CD4-positive, alpha-beta T cell treated with Interleukin-12 subunit alpha and Interleukin-12 subunit beta, for 1 hour (primary cell): Measurements from ENCODE around the gene STAMBP.
"Not testable (repeated sequence)": the region's sequence is repeated elsewhere in the genome, so short reads cannot be mapped to it uniquely, and the experiment has no call there.

ENCODE experiments used
- DNase-seq: peaks from one replicate; pipeline ENCODE4 v3.0.0-alpha.2; 2020

STAMBP gene

GRCh38 chr2:73888388-73888787 lies 59.6 kb downstream of the STAMBP start:
- DNase-seq: no peak

DNA sequence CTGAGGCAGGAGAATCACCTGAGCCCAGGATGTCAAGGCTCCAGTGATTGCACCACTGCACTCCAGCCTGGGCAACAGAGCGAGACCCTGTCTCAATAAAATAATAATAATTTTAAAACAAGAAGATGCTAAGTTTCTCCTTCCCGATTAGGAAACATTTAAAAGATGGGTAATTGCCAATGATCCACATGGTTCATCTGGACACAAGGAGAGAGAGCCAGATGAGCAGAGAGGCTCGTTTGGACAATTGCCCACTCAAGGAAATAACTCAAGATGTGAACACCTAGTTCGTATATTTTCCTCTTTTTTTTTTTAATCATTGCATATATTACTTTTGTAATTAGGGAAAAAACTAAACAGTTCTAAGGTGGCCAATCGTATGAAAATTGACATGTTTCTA lies 60.4 kb downstream of the STAMBP start:
- no peak for DNase-seq

GRCh38 chr2:73890301-73891092 lies 61.7 kb downstream of the STAMBP start:
- no peak for DNase-seq

GRCh38 chr2:73891276-73891901 lies 62.6 kb downstream of the STAMBP start:
- no peak for DNase-seq

- DNase-seq: no peak
Measured at GRCh38 chr2:73892631-73893329, 64.0 kb downstream of the STAMBP start, which contains the start of gene ACTG2. TSS of gene ACTG2 (plus strand) at chr2:73893008. CDS start at chr2:73901312, 8,304 bp downstream.

- DNase-seq: no peak
Measured at GRCh38 chr2:73893764-73894474, 65.2 kb downstream of the STAMBP start.

GRCh38 chr2:73894475-73894850 lies 65.7 kb downstream of the STAMBP start:
- no peak for DNase-seq

- DNase-seq: no peak
Measured at GRCh38 chr2:73894877-73895276, 66.1 kb downstream of the STAMBP start.

DNA sequence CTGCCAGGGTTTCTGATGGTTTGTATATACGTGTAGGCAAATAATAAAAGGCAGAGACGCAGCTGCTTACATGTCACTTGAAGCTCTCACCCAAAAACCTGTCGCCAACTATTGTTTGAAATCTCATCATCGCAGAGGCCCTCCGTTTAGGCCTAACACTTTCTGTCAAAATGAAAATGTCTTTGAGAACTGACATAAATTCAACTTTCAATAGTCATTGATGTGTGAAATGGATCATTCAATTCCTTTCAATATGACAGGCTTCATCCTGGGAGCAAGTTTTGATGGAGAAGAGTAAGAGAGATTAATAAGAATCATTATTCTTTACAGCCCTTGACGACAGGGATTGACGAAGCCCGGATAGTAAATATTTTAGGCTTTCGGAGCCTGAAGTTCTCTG lies 66.7 kb downstream of the STAMBP start:
- no peak for DNase-seq

DNA sequence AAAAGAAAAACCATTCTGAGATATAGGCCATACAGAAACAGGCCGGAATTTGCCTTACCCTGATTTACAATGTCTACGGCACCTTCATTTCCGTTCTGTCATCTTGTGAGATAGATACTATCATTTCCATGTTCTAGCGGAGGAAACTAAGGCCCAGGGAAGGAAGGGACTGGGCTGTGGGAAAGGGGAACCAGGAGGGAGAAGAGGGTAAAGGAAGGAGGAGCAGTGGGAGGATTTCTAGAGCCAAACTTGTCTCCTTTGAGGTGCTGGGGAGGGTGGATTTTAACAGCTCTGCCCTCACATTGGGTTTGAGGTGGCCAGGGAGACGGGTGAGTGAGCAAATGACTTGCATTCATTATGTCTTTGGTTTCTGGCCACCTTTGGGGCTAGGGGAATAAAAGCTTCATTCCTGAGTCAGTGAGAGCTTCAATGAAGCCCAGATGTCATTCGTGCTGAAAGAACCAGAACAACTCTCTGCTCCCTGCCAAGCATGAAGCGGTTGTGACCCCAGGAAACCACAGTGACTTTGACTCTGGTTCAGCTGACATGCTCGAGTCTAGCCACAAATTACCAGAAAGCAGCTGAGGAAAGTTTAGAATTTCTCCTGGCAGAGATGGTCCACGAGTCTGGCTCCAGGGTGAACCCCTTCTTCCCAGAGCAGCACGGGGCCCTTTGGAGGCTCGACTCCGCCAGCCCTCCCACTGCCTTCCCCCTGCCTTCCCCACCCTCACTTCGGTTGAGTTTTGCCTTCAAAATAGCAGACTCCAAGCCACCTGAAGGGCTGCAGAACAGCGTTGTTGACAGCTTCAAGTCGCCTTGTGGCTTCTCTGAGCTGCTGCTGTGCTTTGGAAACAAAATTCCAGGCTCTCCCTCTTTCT lies 67.8 kb downstream of the STAMBP start:
- peak; percentile 21 for DNase-seq

DNA sequence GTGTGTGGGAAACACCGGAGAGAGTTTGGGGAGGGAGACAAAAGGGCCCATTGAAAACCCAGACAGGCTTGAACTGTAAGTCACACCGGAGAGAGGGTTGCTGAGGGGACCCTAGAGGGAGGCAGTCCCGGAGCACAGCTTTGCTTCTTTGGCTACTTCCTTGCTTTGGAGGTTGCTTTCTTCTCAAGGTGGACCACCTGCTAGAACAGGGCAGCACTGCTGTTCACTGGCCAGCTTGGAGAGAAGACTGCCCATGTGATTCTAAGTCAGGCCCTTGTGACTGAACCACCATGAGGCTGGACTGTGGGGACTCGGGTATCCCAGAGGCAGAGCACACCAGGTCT lies 68.5 kb downstream of the STAMBP start:
- DNase-seq: no peak

DNA sequence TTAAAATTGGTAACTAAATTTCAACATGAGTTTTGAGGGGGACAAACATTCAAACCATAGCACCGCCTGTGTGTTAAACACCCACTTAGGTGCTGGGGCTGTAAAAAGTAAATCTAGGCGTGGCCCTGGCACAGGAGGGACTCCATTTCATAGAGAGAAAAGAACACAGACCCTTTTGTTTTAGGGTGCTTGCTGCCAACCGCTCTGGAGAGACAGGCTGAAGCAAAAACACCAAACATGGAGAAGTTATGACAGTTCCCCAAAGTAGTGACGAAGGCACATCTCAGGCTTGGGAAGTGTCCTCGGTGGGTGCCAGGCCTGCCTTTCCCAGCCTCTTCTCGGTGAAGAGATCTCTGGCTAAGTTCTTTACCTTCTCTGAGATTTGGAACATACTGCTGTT lies 69.2 kb downstream of the STAMBP start:
- DNase-seq: no peak

DNA sequence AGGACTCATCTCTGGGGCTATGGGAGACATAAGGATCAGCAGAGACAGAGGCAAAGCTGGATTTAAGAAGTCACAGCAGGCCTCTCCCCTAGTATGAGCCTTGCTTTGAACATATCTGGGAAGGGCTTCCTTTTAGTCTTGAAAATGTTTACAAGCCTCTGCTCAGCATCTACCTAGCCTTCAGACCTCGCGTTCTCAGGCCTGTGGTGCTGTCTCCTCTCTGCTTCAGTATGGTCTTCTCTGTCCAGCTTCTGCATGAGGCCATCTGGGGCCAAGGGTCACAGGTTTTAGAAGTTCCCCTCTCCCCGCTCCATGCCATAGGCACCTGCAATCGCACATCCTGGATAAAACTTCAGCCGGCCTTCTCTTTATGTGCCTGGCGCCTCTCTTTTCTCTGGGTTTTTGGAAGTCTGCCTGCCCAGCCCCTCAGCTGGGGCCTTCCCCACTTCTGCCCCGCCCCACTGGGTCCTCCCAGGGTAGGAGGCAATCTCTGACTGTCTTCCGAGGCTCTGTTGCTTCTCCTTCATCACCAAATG lies 71.1 kb downstream of the STAMBP start:
- DNase-seq: no peak

- DNase-seq: no peak
Measured at GRCh38 chr2:73901143-73901542, 72.4 kb downstream of the STAMBP start.

DNA sequence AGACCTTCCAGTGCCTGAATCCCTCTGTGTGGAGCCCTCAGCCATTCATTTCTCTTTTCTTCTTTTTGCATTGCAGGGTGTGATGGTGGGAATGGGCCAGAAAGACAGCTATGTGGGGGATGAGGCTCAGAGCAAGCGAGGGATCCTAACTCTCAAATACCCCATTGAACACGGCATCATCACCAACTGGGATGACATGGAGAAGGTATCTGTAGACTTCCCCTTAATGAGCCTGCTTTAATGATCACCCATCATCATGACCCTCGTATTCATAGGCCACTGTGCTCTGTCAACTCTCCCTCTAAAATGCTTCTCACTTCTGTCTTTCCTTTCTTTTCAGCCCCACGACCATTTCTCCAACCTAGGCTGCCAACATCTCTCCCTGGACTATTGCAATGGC lies 73.5 kb downstream of the STAMBP start:
- DNase-seq: no peak

GRCh38 chr2:73903313-73903712 lies 74.6 kb downstream of the STAMBP start:
- DNase-seq: no peak

DNA sequence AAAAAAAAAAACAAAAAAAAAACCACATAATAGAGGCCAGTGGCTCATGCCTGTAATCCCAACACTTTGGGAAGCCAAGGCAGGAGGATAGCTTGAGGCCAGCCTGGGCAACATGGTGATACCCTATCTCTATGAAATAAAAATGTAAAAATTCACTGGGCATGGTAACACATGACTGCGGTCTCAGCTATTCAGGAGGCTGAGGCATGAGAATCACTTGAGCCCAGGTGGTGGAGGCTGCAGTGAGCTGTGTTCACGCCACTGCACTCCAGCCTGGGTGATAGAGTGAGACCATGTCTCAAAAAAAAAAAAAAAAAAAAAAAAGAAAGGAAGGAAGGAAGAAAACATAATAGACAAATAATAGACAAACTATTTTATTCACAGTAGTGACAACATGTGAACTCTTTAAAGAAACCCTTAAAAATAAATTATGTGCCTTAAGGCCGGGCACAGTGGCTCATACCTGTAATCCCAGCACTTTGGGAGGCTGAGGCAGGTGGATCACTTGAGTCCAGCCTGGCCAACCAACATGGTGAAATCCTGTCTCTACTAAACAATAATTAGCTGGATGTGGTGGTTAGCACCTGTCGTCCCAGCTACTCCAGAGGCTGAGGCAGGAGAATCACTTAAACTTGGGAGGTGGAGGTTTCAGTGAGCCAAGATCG lies 75.3 kb downstream of the STAMBP start:
- DNase-seq: not testable (repeated sequence)

- DNase-seq: no peak
Measured at GRCh38 chr2:73904952-73905351, 76.2 kb downstream of the STAMBP start.

DNA sequence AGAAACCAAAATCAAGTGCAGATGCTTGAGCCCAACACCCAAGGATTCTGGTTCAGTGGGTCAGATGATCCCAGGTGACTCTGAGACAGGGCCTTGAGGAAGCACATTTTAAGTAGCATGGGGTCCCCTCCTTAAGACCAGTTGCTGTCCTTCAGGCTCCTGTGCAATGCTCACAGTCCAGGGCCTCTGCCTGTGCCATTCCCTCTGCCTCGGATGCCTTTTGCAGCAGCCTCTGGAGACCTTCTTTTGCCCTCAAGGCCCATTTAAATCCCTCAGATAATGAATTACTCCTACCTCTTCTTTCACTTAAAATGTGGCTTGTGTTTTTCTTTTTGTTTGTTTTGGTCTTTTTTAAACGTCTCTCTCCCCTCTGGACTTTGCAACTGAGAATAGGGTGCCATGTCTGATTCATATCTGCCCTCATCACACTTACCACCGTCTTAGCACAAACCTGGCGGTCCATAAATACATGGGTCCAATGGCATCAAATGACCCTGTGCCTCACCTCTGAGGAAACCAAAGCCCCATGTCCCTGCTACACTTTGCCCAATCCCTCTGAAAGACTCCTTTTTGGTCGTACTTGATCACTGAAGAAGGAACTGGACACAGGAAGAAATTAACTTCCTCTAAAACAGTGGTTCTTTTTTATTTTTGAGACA lies 78.2 kb downstream of the STAMBP start:
- DNase-seq: no peak

- DNase-seq: peak; percentile 67
Measured at GRCh38 chr2:73907840-73908452, 79.2 kb downstream of the STAMBP start.
